Measurements from ENCODE around the gene IL12RB2.

IL12RB2 gene

GRCh38 chr1:67348586-67349252 lies 41.0 kb downstream of the IL12RB2 start:
- no peak for DNase-seq (ENCODE audit: low spot score)

- DNase-seq (ENCODE audit: low spot score), result no peak
Observed at GRCh38 chr1:67350783-67351182, 43.1 kb downstream of the IL12RB2 start.

- no peak for DNase-seq (ENCODE audit: low spot score)
Observed at GRCh38 chr1:67352211-67352610, 44.5 kb downstream of the IL12RB2 start.

- peak; percentile 60 for DNase-seq (ENCODE audit: low spot score)
Observed at GRCh38 chr1:67355745-67356424, 48.2 kb downstream of the IL12RB2 start.

GRCh38 chr1:67359592-67359991 lies 51.9 kb downstream of the IL12RB2 start:
- no peak for DNase-seq (ENCODE audit: low spot score)

- DNase-seq (ENCODE audit: low spot score), result no peak
Observed at GRCh38 chr1:67361641-67362040, 54.0 kb downstream of the IL12RB2 start.

GRCh38 chr1:67367370-67368045 lies 59.8 kb downstream of the IL12RB2 start:
- DNase-seq (ENCODE audit: low spot score), result peak; percentile 54

GRCh38 chr1:67368046-67368514 lies 60.4 kb downstream of the IL12RB2 start:
- DNase-seq (ENCODE audit: low spot score), result no peak

- no peak for DNase-seq (ENCODE audit: low spot score)
Observed at GRCh38 chr1:67371043-67371442, 63.4 kb downstream of the IL12RB2 start.

- DNase-seq (ENCODE audit: low spot score), result no peak
Observed at GRCh38 chr1:67371681-67372080, 64.0 kb downstream of the IL12RB2 start.

GRCh38 chr1:67372136-67372535 lies 64.5 kb downstream of the IL12RB2 start:
- DNase-seq (ENCODE audit: low spot score), result peak; percentile 11

GRCh38 chr1:67372898-67373297 lies 65.2 kb downstream of the IL12RB2 start:
- no peak for DNase-seq (ENCODE audit: low spot score)

- DNase-seq (ENCODE audit: low spot score), result no peak
Observed at GRCh38 chr1:67376381-67376780, 68.7 kb downstream of the IL12RB2 start.

GRCh38 chr1:67377253-67377652 lies 69.6 kb downstream of the IL12RB2 start:
- DNase-seq (ENCODE audit: low spot score), result no peak

GRCh38 chr1:67381154-67381553 lies 73.5 kb downstream of the IL12RB2 start:
- no peak for DNase-seq (ENCODE audit: low spot score)

- DNase-seq (ENCODE audit: low spot score), result no peak
Observed at GRCh38 chr1:67382292-67382691, 74.6 kb downstream of the IL12RB2 start.

GRCh38 chr1:67383999-67384638 lies 76.4 kb downstream of the IL12RB2 start:
- no peak for DNase-seq (ENCODE audit: low spot score)

- DNase-seq (ENCODE audit: low spot score), result peak; percentile 92
Observed at GRCh38 chr1:67390041-67390887, 82.6 kb downstream of the IL12RB2 start.

GRCh38 chr1:67393240-67393639 lies 85.6 kb downstream of the IL12RB2 start:
- no peak for DNase-seq (ENCODE audit: low spot score)

- no peak for DNase-seq (ENCODE audit: low spot score)
Observed at GRCh38 chr1:67393737-67394136, 86.1 kb downstream of the IL12RB2 start.

GRCh38 chr1:67394548-67394947 lies 86.9 kb downstream of the IL12RB2 start:
- DNase-seq (ENCODE audit: low spot score), result no peak

All from kidney tubule cell (primary cell).